ENCODE measurements around the gene KIAA1671.

The KIAA1671 gene

DNA sequence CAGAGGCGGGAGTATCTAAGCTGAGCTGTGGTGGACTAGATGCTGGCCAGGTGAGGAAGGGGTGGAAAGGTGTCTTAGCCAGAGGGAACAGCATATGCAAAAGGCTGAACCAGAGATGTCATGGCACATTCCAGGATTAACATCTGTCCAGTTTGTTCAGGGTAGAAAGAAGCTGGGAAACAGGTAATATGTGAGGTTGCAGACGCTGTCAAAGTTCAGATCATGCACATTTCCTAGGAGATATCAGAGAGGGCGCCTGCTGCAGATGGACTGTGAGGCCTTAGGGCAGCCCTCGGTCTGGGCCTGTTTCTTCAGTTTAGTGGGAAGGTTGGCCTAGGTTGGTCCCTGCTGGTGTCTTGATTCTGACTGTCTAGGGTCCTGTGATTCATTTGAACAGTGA is 149.5 kb downstream of the KIAA1671 start:
- Histone ChIP-seq H3K4me1 (ENCODE audit: control insufficient read depth in 1 of 2, insufficient read depth in 2 of 2, low read length in 2 of 2) (no peaks in the 10 kb centered on the region), H3K27ac (ENCODE audit: low read depth, low read length) (no peak overlapping the region), H2AFZ (ENCODE audit: insufficient read depth, low read length, poor library complexity) (no peak overlapping the region), H2AK5ac (ENCODE audit: low read length) (no peak overlapping the region), H4K91ac (ENCODE audit: low read depth, low read length) (no peak overlapping the region), H2BK120ac (ENCODE audit: insufficient read depth, low read length, poor library complexity) (no peak overlapping the region), H3K79me2 (ENCODE audit: control insufficient read depth, insufficient read depth, low read length, poor library complexity) (no peaks in the 10 kb centered on the region), H3K4me3 (ENCODE audit: low read depth, low read length) (no peak overlapping the region), H3K23ac (ENCODE audit: low read length) (no peak overlapping the region), H3K36me3 (ENCODE audit: control insufficient read depth in 1 of 2, insufficient read depth in 2 of 2, low read length in 2 of 2) (no peaks in the 10 kb centered on the region), H4K8ac (ENCODE audit: low read depth, low read length) (no peak overlapping the region), H4K12ac (ENCODE audit: low read depth, low read length) (no peak overlapping the region), H3K27me3 (ENCODE audit: insufficient read depth, low read length) (no peaks in the 10 kb centered on the region), H3K14ac (ENCODE audit: low read length) (no peak overlapping the region), H2BK12ac (ENCODE audit: low read length) (no peak overlapping the region), H3K18ac (ENCODE audit: low read length) (no peak overlapping the region), H3K9ac (ENCODE audit: low read length) (peak overlapping the region; percentile 37), H3K9me3 (ENCODE audit: insufficient read depth, low read depth, low read length) (peaks cover 3% of the 10 kb centered on the region), H2BK5ac (ENCODE audit: low read depth, low read length, poor library complexity) (no peak overlapping the region), H3K4me2 (ENCODE audit: low read length) (no peak overlapping the region), H3K4ac (ENCODE audit: low read depth, low read length) (no peak overlapping the region), H3K79me1 (ENCODE audit: low read length) (no peaks in the 10 kb centered on the region)
- no CpG with 5 or more reads among the region's 4 CpGs for WGBS (ENCODE audit: extremely low coverage, insufficient coverage, insufficient read length)
- peak; percentile 69 to 87 for DNase-seq

DNA sequence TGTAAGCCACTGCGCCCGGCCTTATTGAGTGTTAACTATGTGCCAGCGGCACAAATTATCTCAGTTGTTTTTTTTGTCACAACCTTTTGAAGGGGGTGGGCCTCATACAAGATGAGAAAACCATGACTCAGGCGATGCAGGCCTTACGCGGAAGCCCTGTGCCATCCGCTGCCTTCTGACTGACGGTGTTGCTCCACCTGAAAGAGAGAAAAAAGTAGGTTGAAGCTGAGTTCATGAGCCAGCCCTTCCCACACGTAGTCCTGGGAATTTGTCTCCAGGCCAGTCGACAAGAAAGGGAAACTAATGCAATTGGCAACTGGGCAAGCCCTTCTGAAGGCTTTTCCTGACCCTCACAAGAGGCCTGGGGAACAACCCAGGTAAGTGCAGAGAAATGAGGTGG is 150.2 kb downstream of the KIAA1671 start:
- no peak overlapping the region for H2BK120ac ChIP-seq (ENCODE audit: insufficient read depth, low read length, poor library complexity)
- no peaks in the 10 kb centered on the region for H3K36me3 ChIP-seq (ENCODE audit: control insufficient read depth in 1 of 2, insufficient read depth in 2 of 2, low read length in 2 of 2)
- no peak overlapping the region for H4K12ac ChIP-seq (ENCODE audit: low read depth, low read length)
- H3K9ac ChIP-seq (ENCODE audit: low read length), result no peak overlapping the region
- H3K23ac ChIP-seq (ENCODE audit: low read length), result no peak overlapping the region
- H3K4me1 ChIP-seq (ENCODE audit: control insufficient read depth in 1 of 2, insufficient read depth in 2 of 2, low read length in 2 of 2), result no peaks in the 10 kb centered on the region
- H3K27me3 ChIP-seq (ENCODE audit: insufficient read depth, low read length), result no peaks in the 10 kb centered on the region
- peaks cover 3% of the 10 kb centered on the region for H3K9me3 ChIP-seq (ENCODE audit: insufficient read depth, low read depth, low read length)
- no peaks in the 10 kb centered on the region for H3K79me1 ChIP-seq (ENCODE audit: low read length)
- DNase-seq, result peak; percentile 86 to 87
- H3K4me2 ChIP-seq (ENCODE audit: low read length), result no peak overlapping the region
- H3K27ac ChIP-seq (ENCODE audit: low read depth, low read length), result no peak overlapping the region
- H3K79me2 ChIP-seq (ENCODE audit: control insufficient read depth, insufficient read depth, low read length, poor library complexity), result no peaks in the 10 kb centered on the region
- no peak overlapping the region for H2AFZ ChIP-seq (ENCODE audit: insufficient read depth, low read length, poor library complexity)
- H4K8ac ChIP-seq (ENCODE audit: low read depth, low read length), result no peak overlapping the region
- no peak overlapping the region for H4K91ac ChIP-seq (ENCODE audit: low read depth, low read length)
- no peak overlapping the region for H2AK5ac ChIP-seq (ENCODE audit: low read length)
- H3K18ac ChIP-seq (ENCODE audit: low read length), result no peak overlapping the region
- no peak overlapping the region for H3K14ac ChIP-seq (ENCODE audit: low read length)
- WGBS (ENCODE audit: extremely low coverage, insufficient coverage, insufficient read length), result no CpG with 5 or more reads among the region's 10 CpGs
- no peak overlapping the region for H3K4ac ChIP-seq (ENCODE audit: low read depth, low read length)
- no peak overlapping the region for H2BK12ac ChIP-seq (ENCODE audit: low read length)
- H2BK5ac ChIP-seq (ENCODE audit: low read depth, low read length, poor library complexity), result no peak overlapping the region
- no peak overlapping the region for H3K4me3 ChIP-seq (ENCODE audit: low read depth, low read length)

DNA sequence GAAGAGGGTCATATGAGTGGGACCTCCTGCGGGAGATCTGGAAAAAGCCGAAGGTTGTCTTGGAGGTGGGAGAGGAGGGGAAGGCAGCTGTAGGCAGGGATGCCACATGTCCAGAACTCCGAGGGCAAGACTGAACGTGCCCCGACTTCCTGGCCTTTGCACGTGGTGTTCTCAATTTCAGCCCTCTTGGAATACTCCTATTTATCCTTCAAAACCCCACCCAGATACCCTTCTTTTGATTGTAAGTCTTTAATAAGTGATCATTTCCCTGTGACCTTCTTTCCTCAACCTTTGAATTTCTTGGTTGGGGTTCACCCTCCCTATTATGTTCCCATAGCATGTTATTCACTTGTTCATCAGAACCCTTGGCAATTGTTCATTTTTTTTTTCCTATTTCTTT is 151.9 kb downstream of the KIAA1671 start:
- WGBS (ENCODE audit: extremely low coverage, insufficient coverage, insufficient read length), result no CpG with 5 or more reads among the region's 6 CpGs
- H2AK5ac ChIP-seq (ENCODE audit: low read length), result no peak overlapping the region
- H3K4me3 ChIP-seq (ENCODE audit: low read depth, low read length), result no peak overlapping the region

DNA sequence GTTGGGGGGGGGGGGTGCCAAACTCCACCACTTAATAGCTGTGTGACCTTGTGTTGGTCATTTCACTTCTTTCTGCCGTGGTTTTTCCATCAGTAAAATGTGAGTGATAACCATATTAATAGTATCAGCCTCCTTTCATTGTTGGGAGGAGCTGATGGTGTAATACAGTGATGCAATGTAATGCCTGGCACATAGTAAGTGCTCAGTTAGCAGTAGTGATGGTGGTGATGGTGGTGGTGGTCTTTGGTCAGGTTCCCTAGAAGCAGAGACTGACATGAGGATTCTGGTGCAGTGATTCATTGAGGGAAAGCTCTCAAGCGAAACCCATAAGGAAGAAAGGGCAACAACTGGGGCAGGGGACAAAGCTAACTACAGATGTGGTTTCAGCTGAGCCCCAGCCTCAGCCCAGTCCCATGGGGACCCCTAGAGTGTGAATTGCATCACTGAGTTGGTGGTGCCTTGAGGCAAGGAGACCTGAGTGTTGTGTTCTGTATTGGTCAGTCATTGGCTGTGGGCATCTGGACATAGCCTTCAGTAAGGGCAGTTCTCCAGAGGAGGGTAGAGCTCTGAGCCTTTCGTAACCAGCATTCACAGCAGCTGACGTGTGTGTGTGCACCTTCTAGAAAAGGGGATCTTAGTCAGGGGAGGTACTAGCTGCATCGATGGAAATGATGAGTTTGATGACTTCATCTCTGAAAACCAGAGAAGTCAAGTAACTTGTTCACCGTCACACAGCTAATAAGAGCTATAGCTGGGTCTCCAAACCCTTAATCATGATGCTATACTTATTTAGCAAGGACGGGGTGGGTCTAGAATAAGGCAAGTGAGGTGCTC is 153.5 kb downstream of the KIAA1671 start:
- Histone ChIP-seq H3K4ac (ENCODE audit: low read depth, low read length) (no peak overlapping the region), H3K4me3 (ENCODE audit: low read depth, low read length) (no peak overlapping the region), H3K23ac (ENCODE audit: low read length) (no peak overlapping the region), H3K79me1 (ENCODE audit: low read length) (peaks cover 5% of the 10 kb centered on the region), H3K4me1 (ENCODE audit: control insufficient read depth in 1 of 2, insufficient read depth in 2 of 2, low read length in 2 of 2) (peaks cover 4 to 5% of the 10 kb centered on the region in 2 experiments), H2BK12ac (ENCODE audit: low read length) (no peak overlapping the region), H2BK5ac (ENCODE audit: low read depth, low read length, poor library complexity) (no peak overlapping the region), H4K12ac (ENCODE audit: low read depth, low read length) (no peak overlapping the region), H3K9ac (ENCODE audit: low read length) (no peak overlapping the region), H3K36me3 (ENCODE audit: control insufficient read depth in 1 of 2, insufficient read depth in 2 of 2, low read length in 2 of 2) (no peaks in the 10 kb centered on the region), H4K8ac (ENCODE audit: low read depth, low read length) (no peak overlapping the region), H3K14ac (ENCODE audit: low read length) (no peak overlapping the region), H3K79me2 (ENCODE audit: control insufficient read depth, insufficient read depth, low read length, poor library complexity) (no peaks in the 10 kb centered on the region), H3K9me3 (ENCODE audit: insufficient read depth, low read depth, low read length) (no peaks in the 10 kb centered on the region), H2AFZ (ENCODE audit: insufficient read depth, low read length, poor library complexity) (no peak overlapping the region), H2AK5ac (ENCODE audit: low read length) (no peak overlapping the region), H3K18ac (ENCODE audit: low read length) (no peak overlapping the region), H3K4me2 (ENCODE audit: low read length) (no peak overlapping the region), H4K91ac (ENCODE audit: low read depth, low read length) (no peak overlapping the region), H3K27ac (ENCODE audit: low read depth, low read length) (no peak overlapping the region), H3K27me3 (ENCODE audit: insufficient read depth, low read length) (no peaks in the 10 kb centered on the region), H2BK120ac (ENCODE audit: insufficient read depth, low read length, poor library complexity) (no peak overlapping the region)
- peak; percentile 78 to 79 for DNase-seq
- no CpG with 5 or more reads among the region's 7 CpGs for WGBS (ENCODE audit: extremely low coverage, insufficient coverage, insufficient read length)

More for the DNA sequence above, 151.9 kb downstream of the KIAA1671 start:
- no peak overlapping the region for H3K4me2 ChIP-seq (ENCODE audit: low read length)
- H3K23ac ChIP-seq (ENCODE audit: low read length), result no peak overlapping the region
- H4K91ac ChIP-seq (ENCODE audit: low read depth, low read length), result no peak overlapping the region
- no peaks in the 10 kb centered on the region for H3K27me3 ChIP-seq (ENCODE audit: insufficient read depth, low read length)
- H3K14ac ChIP-seq (ENCODE audit: low read length), result no peak overlapping the region
- H2BK120ac ChIP-seq (ENCODE audit: insufficient read depth, low read length, poor library complexity), result no peak overlapping the region
- no peaks in the 10 kb centered on the region for H3K4me1 ChIP-seq (ENCODE audit: control insufficient read depth in 1 of 2, insufficient read depth in 2 of 2, low read length in 2 of 2)
- H3K79me2 ChIP-seq (ENCODE audit: control insufficient read depth, insufficient read depth, low read length, poor library complexity), result no peaks in the 10 kb centered on the region
- H2BK12ac ChIP-seq (ENCODE audit: low read length), result no peak overlapping the region
- H2BK5ac ChIP-seq (ENCODE audit: low read depth, low read length, poor library complexity), result no peak overlapping the region
- no peaks in the 10 kb centered on the region for H3K9me3 ChIP-seq (ENCODE audit: insufficient read depth, low read depth, low read length)
- no peak overlapping the region for H3K27ac ChIP-seq (ENCODE audit: low read depth, low read length)
- H3K18ac ChIP-seq (ENCODE audit: low read length), result no peak overlapping the region
- H3K79me1 ChIP-seq (ENCODE audit: low read length), result no peaks in the 10 kb centered on the region
- no peaks in the 10 kb centered on the region for H3K36me3 ChIP-seq (ENCODE audit: control insufficient read depth in 1 of 2, insufficient read depth in 2 of 2, low read length in 2 of 2)
- H4K8ac ChIP-seq (ENCODE audit: low read depth, low read length), result no peak overlapping the region
- no peak overlapping the region for H3K9ac ChIP-seq (ENCODE audit: low read length)
- no peak for DNase-seq
- no peak overlapping the region for H2AFZ ChIP-seq (ENCODE audit: insufficient read depth, low read length, poor library complexity)
- H3K4ac ChIP-seq (ENCODE audit: low read depth, low read length), result no peak overlapping the region
- no peak overlapping the region for H4K12ac ChIP-seq (ENCODE audit: low read depth, low read length)
